Measurements from ENCODE around the gene HDC.

The HDC gene

DNA sequence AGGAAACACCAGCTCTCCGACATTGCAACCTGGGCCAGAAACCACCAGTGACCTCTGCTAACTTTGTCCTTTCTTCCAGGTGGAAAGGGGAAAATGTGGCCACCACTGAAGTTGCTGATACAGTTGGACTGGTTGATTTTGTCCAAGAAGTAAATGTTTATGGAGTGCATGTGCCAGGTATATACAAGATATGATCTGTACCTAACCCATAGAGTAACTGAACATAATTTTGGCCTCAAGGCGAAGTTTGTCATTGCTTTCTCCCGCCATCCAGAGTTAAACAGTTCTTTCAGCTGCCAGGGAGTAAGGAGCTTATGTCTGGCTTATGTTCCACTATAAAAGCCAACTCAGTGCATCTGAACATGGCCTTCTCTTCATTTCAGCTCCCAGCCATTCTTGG lies 36.7 kb downstream of the HDC start:
- Histone ChIP-seq H3K4me1 (ENCODE audit: control insufficient read depth in 1 of 2, insufficient read depth in 1 of 2, low read depth in 1 of 2, low read length in 1 of 2) (peaks cover 20 to 22% of the 10 kb centered on the region in 2 experiments), H3K36me3 (peaks cover 39% of the 10 kb centered on the region)

GRCh38 chr15:50227076-50227475 lies 38.5 kb downstream of the HDC start:
- peaks cover 55% of the 10 kb centered on the region for H3K36me3 ChIP-seq

More for the DNA sequence above, 36.7 kb downstream of the HDC start:
- TF ChIP-seq, protein P1, sequence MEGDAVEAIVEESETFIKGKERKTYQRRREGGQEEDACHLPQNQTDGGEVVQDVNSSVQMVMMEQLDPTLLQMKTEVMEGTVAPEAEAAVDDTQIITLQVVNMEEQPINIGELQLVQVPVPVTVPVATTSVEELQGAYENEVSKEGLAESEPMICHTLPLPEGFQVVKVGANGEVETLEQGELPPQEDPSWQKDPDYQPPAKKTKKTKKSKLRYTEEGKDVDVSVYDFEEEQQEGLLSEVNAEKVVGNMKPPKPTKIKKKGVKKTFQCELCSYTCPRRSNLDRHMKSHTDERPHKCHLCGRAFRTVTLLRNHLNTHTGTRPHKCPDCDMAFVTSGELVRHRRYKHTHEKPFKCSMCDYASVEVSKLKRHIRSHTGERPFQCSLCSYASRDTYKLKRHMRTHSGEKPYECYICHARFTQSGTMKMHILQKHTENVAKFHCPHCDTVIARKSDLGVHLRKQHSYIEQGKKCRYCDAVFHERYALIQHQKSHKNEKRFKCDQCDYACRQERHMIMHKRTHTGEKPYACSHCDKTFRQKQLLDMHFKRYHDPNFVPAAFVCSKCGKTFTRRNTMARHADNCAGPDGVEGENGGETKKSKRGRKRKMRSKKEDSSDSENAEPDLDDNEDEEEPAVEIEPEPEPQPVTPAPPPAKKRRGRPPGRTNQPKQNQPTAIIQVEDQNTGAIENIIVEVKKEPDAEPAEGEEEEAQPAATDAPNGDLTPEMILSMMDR (IDR thresholded peaks at IDR 0.05) = no peak
- H3K9me3 ChIP-seq = no peaks in the 10 kb centered on the region
- no peak overlapping the region for H3K4me3 ChIP-seq (ENCODE audit: low read depth in 1 of 2, low read length in 1 of 2)
- H3K27me3 ChIP-seq = no peaks in the 10 kb centered on the region
- no peak overlapping the region for H3K27ac ChIP-seq

DNA sequence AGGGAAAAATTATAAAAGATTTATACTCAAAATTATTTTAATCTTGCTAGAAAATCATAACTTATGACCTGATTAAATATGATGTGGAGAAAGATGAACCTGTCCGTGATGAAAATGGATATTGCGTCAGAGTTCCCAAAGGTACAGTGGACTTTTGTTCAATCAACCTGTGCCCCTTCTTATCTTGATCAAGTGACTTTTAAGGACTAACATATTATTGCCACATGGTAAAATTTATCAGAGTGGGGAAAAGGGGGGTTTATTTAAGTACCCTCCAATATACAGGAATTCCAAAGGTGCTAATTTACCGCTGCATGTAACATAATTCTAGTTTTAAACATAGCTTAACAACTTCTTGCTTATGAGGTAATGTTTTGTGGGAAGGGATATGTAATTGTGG lies 39.6 kb downstream of the HDC start:
- Histone ChIP-seq H3K4me1 (ENCODE audit: control insufficient read depth in 1 of 2, insufficient read depth in 1 of 2, low read depth in 1 of 2, low read length in 1 of 2) (peaks cover 5 to 7% of the 10 kb centered on the region in 2 experiments), H3K4me3 (ENCODE audit: low read depth in 1 of 2, low read length in 1 of 2) (no peak overlapping the region), H3K9me3 (no peaks in the 10 kb centered on the region), H3K27ac (no peak overlapping the region), H3K36me3 (peaks cover 57% of the 10 kb centered on the region), H3K27me3 (no peaks in the 10 kb centered on the region)
- TF ChIP-seq, protein P1 (IDR thresholded peaks at IDR 0.05) = no peak

More at GRCh38 chr15:50227076-50227475, 38.5 kb downstream of the HDC start:
- no peaks in the 10 kb centered on the region for H3K27me3 ChIP-seq
- H3K4me3 ChIP-seq (ENCODE audit: low read depth in 1 of 2, low read length in 1 of 2) = no peak overlapping the region
- no peaks in the 10 kb centered on the region for H3K9me3 ChIP-seq
- H3K4me1 ChIP-seq (ENCODE audit: control insufficient read depth in 1 of 2, insufficient read depth in 1 of 2, low read depth in 1 of 2, low read length in 1 of 2) = peaks cover 5 to 7% of the 10 kb centered on the region in 2 experiments
- TF ChIP-seq, protein P1 (IDR thresholded peaks at IDR 0.05) = no peak
- H3K27ac ChIP-seq = no peak overlapping the region

DNA sequence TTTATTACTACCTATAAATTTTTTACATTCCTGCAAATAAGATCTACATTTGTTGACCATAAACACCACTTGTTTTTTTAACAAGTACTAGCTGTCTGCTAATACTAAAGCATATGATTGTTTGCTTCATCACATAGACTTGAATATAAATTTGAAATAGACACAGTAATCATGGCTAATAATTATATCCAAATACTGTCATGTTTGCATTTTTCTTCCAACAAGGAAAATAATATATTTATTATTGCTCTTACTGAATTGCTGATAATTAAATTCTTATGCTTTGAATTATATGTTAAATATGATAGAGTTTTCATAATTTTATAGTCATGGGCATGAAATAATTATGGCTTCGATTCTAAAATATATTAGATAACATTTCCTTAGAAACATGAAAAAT lies 40.5 kb downstream of the HDC start:
- TF ChIP-seq, protein P1 (IDR thresholded peaks at IDR 0.05) = no peak
- Histone ChIP-seq H3K4me3 (ENCODE audit: low read depth in 1 of 2, low read length in 1 of 2) (no peak overlapping the region), H3K36me3 (peaks cover 54% of the 10 kb centered on the region), H3K27me3 (no peaks in the 10 kb centered on the region), H3K27ac (no peak overlapping the region), H3K4me1 (ENCODE audit: control insufficient read depth in 1 of 2, insufficient read depth in 1 of 2, low read depth in 1 of 2, low read length in 1 of 2) (peaks cover 5 to 7% of the 10 kb centered on the region in 2 experiments), H3K9me3 (no peaks in the 10 kb centered on the region)

- H3K36me3 ChIP-seq = peaks cover 54% of the 10 kb centered on the region
Observed at GRCh38 chr15:50224606-50225005, 40.9 kb downstream of the HDC start.

More at GRCh38 chr15:50224606-50225005, 40.9 kb downstream of the HDC start:
- Histone ChIP-seq H3K9me3 (no peaks in the 10 kb centered on the region), H3K4me3 (ENCODE audit: low read depth in 1 of 2, low read length in 1 of 2) (no peak overlapping the region), H3K27ac (no peak overlapping the region), H3K27me3 (no peaks in the 10 kb centered on the region), H3K4me1 (ENCODE audit: control insufficient read depth in 1 of 2, insufficient read depth in 1 of 2, low read depth in 1 of 2, low read length in 1 of 2) (peaks cover 5 to 7% of the 10 kb centered on the region in 2 experiments)
- TF ChIP-seq, protein P1 (IDR thresholded peaks at IDR 0.05) = no peak
